Activated B cell treated with CpG ODN at 0.5 μM for 24 hours (primary cell): ENCODE measurements around the gene CYTIP. TPM values are rescaled to one million over a fixed set of nuclear protein-coding genes. Genes with fewer than 3 reads are reported as not detected.

Experiments
- ATAC-seq: fragments of 200-7000 bp; cut with Tn5 transposase; one replicate; pipeline ENCODE4 v1.10.0; 2021; ENCODE audit warnings: low read depth, mild to moderate bottlenecking, moderate library complexity
- CTCF ChIA-PET: fragments of 350-600 bp; sonication (Branson Sonifier 250); formaldehyde crosslinking; loops from one replicate; lab custom pipeline; 2021; ENCODE audit warnings: antibody characterized with exemption; lab: Charles Lee
- POLR2A ChIA-PET: fragments of 350-600 bp; sonication (Branson Sonifier 250); formaldehyde crosslinking; loops from one replicate; lab custom pipeline; 2021; ENCODE audit warnings: antibody characterized with exemption; lab: Charles Lee
- DNase-seq: peaks from one replicate; pipeline ENCODE4 v3.0.0; 2022
- H3K27ac Mint-ChIP-seq: one replicate; pipeline ENCODE4 v1.8.0; 2020; ENCODE audit warnings: mixed read lengths
- H3K27me3 Mint-ChIP-seq: one replicate; pipeline ENCODE4 v1.8.0; 2021; ENCODE audit warnings: mixed read lengths
- H3K36me3 Mint-ChIP-seq: one replicate; pipeline ENCODE4 v1.8.0; 2021; ENCODE audit warnings: low read depth, mixed read lengths
- H3K4me1 Mint-ChIP-seq: one replicate; pipeline ENCODE4 v1.8.0; 2021; ENCODE audit warnings: mixed read lengths
- H3K4me3 Mint-ChIP-seq: one replicate; pipeline ENCODE4 v1.8.0; 2020; ENCODE audit warnings: mild to moderate bottlenecking, mixed read lengths
- H3K9me3 Mint-ChIP-seq: one replicate; pipeline ENCODE4 v1.8.0; 2020; ENCODE audit warnings: mixed read lengths
- CTCF ChIP-seq: fragments of 200-600 bp; IDR thresholded peaks from one replicate; pipeline ENCODE4 v1.8.0; 2022; ENCODE audit warnings: antibody characterized with exemption, mild to moderate bottlenecking
- intact Hi-C: fragments of 100-400 bp; cut with micrococcal nuclease; formaldehyde crosslinking; loops from one replicate; pipeline ENCODE4 v1.15.1; 2024
- total RNA-seq: library from RNA; stranded (reverse); gene quantifications from 2 replicates; pipeline ENCODE4 v1.2.3, GENCODE V29; 2022

Gene CYTIP
- total RNA-seq, 1 donor from 2014 or later = 129 TPM

GRCh38 chr2:157473581-157473980, 29.7 kb upstream of the CYTIP start:
- no peaks in the 10 kb centered on the region for H3K9me3 Mint-ChIP-seq
- H3K4me1 Mint-ChIP-seq = peaks cover 46% of the 10 kb centered on the region
- peak overlapping the region; percentile 79 for H3K27ac Mint-ChIP-seq
- ChIA-PET POLR2A (interaction anchor here (0.9 to 10.0 kb wide), 4 partner anchors 33 to 146 kb away, joined by 3 to 201 read pairs (median 4); partner anchors contain the start of gene CYTIP), CTCF (interaction anchor here (1.2 to 1.9 kb wide), 4 partner anchors 16 to 171 kb away, joined by 4 to 11 read pairs (median 4); no protein-coding TSS in a partner anchor)
- no peak overlapping the region for H3K4me3 Mint-ChIP-seq
- no peaks in the 10 kb centered on the region for H3K27me3 Mint-ChIP-seq
- TF ChIP-seq CTCF = no peak
- H3K36me3 Mint-ChIP-seq = no peaks in the 10 kb centered on the region
- intact Hi-C loops = loop anchor here (1.0 to 5.0 kb wide), 2 partner anchors 8 to 984 kb away; partner anchors contain the start of genes CCDC148 and PKP4
- DNase-seq (no peak), ATAC-seq (no peak)

- no peaks in the 10 kb centered on the region for H3K9me3 Mint-ChIP-seq
- intact Hi-C loops = loop anchor here (5.0 kb wide), 1 partner anchor 986 kb away; the partner anchor contains the start of genes CCDC148 and PKP4
- H3K36me3 Mint-ChIP-seq = no peaks in the 10 kb centered on the region
- no peak for TF ChIP-seq CTCF
- no peaks in the 10 kb centered on the region for H3K27me3 Mint-ChIP-seq
- H3K27ac Mint-ChIP-seq = peak overlapping the region; percentile 99
- POLR2A ChIA-PET = interaction anchor here (0.7 to 10.0 kb wide), 6 partner anchors 21 to 67 kb away, joined by 3 to 201 read pairs (median 18); partner anchors contain the start of gene CYTIP
- CTCF ChIA-PET = interaction anchor here (0.6 to 3.2 kb wide), 4 partner anchors 17 to 144 kb away, joined by 3 to 15 read pairs (median 4); no protein-coding TSS in a partner anchor
- DNase-seq (no peak), ATAC-seq (no peak)
- peaks cover 70% of the 10 kb centered on the region for H3K4me1 Mint-ChIP-seq
- no peak overlapping the region for H3K4me3 Mint-ChIP-seq
These were observed 27.2 kb upstream of the CYTIP start for GRCh38 chr2:157471078-157471477.

GRCh38 chr2:157470321-157470720, 26.4 kb upstream of the CYTIP start:
- Mint-ChIP-seq H3K4me3 (peak overlapping the region; percentile 50), H3K9me3 (no peaks in the 10 kb centered on the region), H3K27ac (peak overlapping the region; percentile 99), H3K27me3 (no peaks in the 10 kb centered on the region), H3K36me3 (no peaks in the 10 kb centered on the region), H3K4me1 (peaks cover 77% of the 10 kb centered on the region)
- ATAC-seq = no peak
- CTCF ChIA-PET = interaction anchor here (0.8 to 3.2 kb wide), 4 partner anchors 18 to 143 kb away, joined by 3 to 15 read pairs (median 6); partner anchors contain the start of gene CYTIP
- intact Hi-C loops = loop anchor here (5.0 kb wide), 1 partner anchor 987 kb away; the partner anchor contains the start of genes CCDC148 and PKP4
- no peak for DNase-seq
- TF ChIP-seq CTCF = no peak
- POLR2A ChIA-PET = interaction anchor here (1.0 to 10.0 kb wide), 10 partner anchors 11 to 66 kb away, joined by 3 to 201 read pairs (median 10); partner anchors contain the start of gene CYTIP

- intact Hi-C loops = loop anchor here (1.0 to 5.0 kb wide), 9 partner anchors 16 to 1135 kb away; partner anchors contain the start of genes CCDC148, CYTIP and PKP4
- no peak for ATAC-seq
- H3K9me3 Mint-ChIP-seq = no peaks in the 10 kb centered on the region
These were observed 25.8 kb upstream of the CYTIP start for GRCh38 chr2:157469726-157470125.

More at GRCh38 chr2:157469726-157470125, 25.8 kb upstream of the CYTIP start:
- H3K4me1 Mint-ChIP-seq = peaks cover 82% of the 10 kb centered on the region
- POLR2A ChIA-PET = interaction anchor here (1.0 to 10.0 kb wide), 14 partner anchors 11 to 1136 kb away, joined by 3 to 201 read pairs (median 8); partner anchors contain the start of gene CYTIP
- H3K27me3 Mint-ChIP-seq = no peaks in the 10 kb centered on the region
- H3K36me3 Mint-ChIP-seq = no peaks in the 10 kb centered on the region
- CTCF ChIA-PET = interaction anchor here (1.8 to 3.2 kb wide), 3 partner anchors 18 to 142 kb away, joined by 5 to 15 read pairs (median 8); no protein-coding TSS in a partner anchor
- no peak for TF ChIP-seq CTCF
- H3K27ac Mint-ChIP-seq = peak overlapping the region; percentile 99
- peak overlapping the region; percentile 81 for H3K4me3 Mint-ChIP-seq
- no peak for DNase-seq
